Measurements from ENCODE around the gene LILRA6. TPM values are rescaled to one million over a fixed set of nuclear protein-coding genes. Genes with fewer than 3 reads are reported as not detected.

The LILRA6 gene
- total and polyA plus RNA-seq, 2 of the 13 experiments (the other 11 are each of a cell fraction or from before 2014, with no cell fraction given), result not detected

DNA sequence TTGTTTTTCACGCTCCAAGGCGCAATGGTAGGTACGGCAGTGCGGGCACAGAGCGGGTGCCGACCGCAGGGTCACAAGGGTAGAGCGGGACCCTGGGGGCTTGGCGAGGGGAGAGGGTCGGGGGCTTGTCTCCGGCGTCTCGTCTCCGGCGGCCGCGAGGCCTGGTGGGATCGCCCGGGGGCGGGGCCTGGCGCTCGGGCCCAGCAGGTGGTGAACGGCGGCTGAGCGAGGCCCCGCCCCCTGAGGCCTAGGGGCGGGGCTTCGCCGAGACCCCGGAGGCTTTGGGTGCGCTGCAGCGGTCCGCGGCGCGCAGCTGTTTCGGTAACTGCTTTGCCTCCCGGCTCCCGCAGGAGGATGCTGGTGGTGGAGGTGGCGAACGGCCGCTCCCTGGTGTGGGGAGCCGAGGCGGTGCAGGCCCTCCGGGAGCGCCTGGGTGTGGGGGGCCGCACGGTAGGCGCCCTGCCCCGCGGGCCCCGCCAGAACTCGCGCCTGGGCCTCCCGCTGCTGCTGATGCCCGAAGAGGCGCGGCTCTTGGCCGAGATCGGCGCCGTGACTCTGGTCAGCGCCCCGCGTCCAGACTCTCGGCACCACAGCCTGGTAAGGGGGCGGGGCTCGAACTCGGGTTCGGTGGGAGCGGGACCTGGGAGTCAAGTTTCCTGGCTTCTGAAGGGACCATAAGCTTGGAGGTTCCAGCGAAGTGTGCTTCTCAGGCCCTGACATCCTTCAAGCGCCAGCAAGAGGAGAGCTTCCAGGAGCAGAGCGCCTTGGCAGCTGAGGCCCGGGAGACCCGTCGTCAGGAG is 51.4 kb downstream of the LILRA6 start, which contains the start of gene TSEN34 (continued):
- TF ChIP-seq, protein P1, sequence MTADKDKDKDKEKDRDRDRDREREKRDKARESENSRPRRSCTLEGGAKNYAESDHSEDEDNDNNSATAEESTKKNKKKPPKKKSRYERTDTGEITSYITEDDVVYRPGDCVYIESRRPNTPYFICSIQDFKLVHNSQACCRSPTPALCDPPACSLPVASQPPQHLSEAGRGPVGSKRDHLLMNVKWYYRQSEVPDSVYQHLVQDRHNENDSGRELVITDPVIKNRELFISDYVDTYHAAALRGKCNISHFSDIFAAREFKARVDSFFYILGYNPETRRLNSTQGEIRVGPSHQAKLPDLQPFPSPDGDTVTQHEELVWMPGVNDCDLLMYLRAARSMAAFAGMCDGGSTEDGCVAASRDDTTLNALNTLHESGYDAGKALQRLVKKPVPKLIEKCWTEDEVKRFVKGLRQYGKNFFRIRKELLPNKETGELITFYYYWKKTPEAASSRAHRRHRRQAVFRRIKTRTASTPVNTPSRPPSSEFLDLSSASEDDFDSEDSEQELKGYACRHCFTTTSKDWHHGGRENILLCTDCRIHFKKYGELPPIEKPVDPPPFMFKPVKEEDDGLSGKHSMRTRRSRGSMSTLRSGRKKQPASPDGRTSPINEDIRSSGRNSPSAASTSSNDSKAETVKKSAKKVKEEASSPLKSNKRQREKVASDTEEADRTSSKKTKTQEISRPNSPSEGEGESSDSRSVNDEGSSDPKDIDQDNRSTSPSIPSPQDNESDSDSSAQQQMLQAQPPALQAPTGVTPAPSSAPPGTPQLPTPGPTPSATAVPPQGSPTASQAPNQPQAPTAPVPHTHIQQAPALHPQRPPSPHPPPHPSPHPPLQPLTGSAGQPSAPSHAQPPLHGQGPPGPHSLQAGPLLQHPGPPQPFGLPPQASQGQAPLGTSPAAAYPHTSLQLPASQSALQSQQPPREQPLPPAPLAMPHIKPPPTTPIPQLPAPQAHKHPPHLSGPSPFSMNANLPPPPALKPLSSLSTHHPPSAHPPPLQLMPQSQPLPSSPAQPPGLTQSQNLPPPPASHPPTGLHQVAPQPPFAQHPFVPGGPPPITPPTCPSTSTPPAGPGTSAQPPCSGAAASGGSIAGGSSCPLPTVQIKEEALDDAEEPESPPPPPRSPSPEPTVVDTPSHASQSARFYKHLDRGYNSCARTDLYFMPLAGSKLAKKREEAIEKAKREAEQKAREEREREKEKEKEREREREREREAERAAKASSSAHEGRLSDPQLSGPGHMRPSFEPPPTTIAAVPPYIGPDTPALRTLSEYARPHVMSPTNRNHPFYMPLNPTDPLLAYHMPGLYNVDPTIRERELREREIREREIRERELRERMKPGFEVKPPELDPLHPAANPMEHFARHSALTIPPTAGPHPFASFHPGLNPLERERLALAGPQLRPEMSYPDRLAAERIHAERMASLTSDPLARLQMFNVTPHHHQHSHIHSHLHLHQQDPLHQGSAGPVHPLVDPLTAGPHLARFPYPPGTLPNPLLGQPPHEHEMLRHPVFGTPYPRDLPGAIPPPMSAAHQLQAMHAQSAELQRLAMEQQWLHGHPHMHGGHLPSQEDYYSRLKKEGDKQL (CRISPR knock-in tag; IDR thresholded peaks at IDR 0.05; ENCODE audit: low read depth), result no peak
- no peak for TF ChIP-seq ZNF256 (CRISPR knock-in tag; conservative IDR thresholded peaks at IDR 0.05)
- no peak for TF ChIP-seq CHD4 (IDR thresholded peaks at IDR 0.05; ENCODE audit: borderline replicate concordance, low read length)
- TF ChIP-seq ZNF383 (CRISPR knock-in tag; IDR thresholded peaks at IDR 0.05; ENCODE audit: borderline replicate concordance), result no peak
- TF ChIP-seq PHB2 (IDR thresholded peaks at IDR 0.05; ENCODE audit: partially characterized antibody), result no peak
- TF ChIP-seq SP140L (CRISPR knock-in tag; IDR thresholded peaks at IDR 0.05; ENCODE audit: borderline replicate concordance), result no peak; the same call in 1 of the 2 replicates
- no peak for TF ChIP-seq ZNF589 (CRISPR knock-in tag; conservative IDR thresholded peaks at IDR 0.05)
- no peak for TF ChIP-seq ZHX2 (IDR thresholded peaks at IDR 0.05; ENCODE audit: low read depth)
- TF ChIP-seq ZHX2 (CRISPR knock-in tag; IDR thresholded peaks at IDR 0.05; ENCODE audit: borderline replicate concordance), result no peak
- TF ChIP-seq EHMT2 (IDR thresholded peaks at IDR 0.05; ENCODE audit: borderline replicate concordance, low read depth, low read length), result no peak
- no peak for TF ChIP-seq FOXC1 (CRISPR knock-in tag; IDR thresholded peaks at IDR 0.05; ENCODE audit: borderline replicate concordance)
- 0 out of 4 replicates have a peak, but pooled peaks of 1 of the 2 experiments have one; percentile 34 for TF ChIP-seq ATF4 (CRISPR knock-in tag; IDR thresholded peaks at IDR 0.05)
- TF ChIP-seq HOXA7 (CRISPR knock-in tag; IDR thresholded peaks at IDR 0.05), result no peak
- TF ChIP-seq ZNF605 (CRISPR knock-in tag; IDR thresholded peaks at IDR 0.05), result no peak
- TF ChIP-seq ZFP90 (CRISPR knock-in tag; IDR thresholded peaks at IDR 0.05; ENCODE audit: borderline replicate concordance), result no peak; the same call in 1 of the 2 replicates
- 0 out of 2 replicates have a peak, but pooled peaks have one; percentile 33 for TF ChIP-seq ZFP36L1 (CRISPR knock-in tag; IDR thresholded peaks at IDR 0.05)
- TF ChIP-seq EED (CRISPR knock-in tag; IDR thresholded peaks at IDR 0.05), result no peak

Data from HepG2 (cell line).